Stimulated activated CD8-positive, alpha-beta memory T cell treated with anti-CD3 and anti-CD28 coated beads, Interleukin-15, amount 100 ng/mL, for 1 hour (primary cell): ENCODE measurements around the gene TUFT1.
A peak's percentile ranks its signal among the peaks of the same experiment; 100 is the strongest.
"Not testable (repeated sequence)": the region's sequence is repeated elsewhere in the genome, so short reads cannot be mapped to it uniquely, and the experiment has no call there.

Experiments used
- DNase-seq: peaks from one replicate; pipeline ENCODE4 v3.0.0-alpha.2; 2020; ENCODE audit warnings: low read depth

TUFT1 gene

GRCh38 chr1:151512801-151513625, 27.1 kb upstream of the TUFT1 start:
- no peak for DNase-seq

- DNase-seq, result no peak
Measured at GRCh38 chr1:151513626-151514121, 26.4 kb upstream of the TUFT1 start.

GRCh38 chr1:151514366-151514765, 25.7 kb upstream of the TUFT1 start:
- no peak for DNase-seq

- DNase-seq, result no peak
Measured at GRCh38 chr1:151515265-151515664, 24.8 kb upstream of the TUFT1 start.

GRCh38 chr1:151516031-151516511, 24.0 kb upstream of the TUFT1 start:
- DNase-seq, result no peak

GRCh38 chr1:151518431-151518830, 21.7 kb upstream of the TUFT1 start:
- no peak for DNase-seq

- DNase-seq, result no peak
Measured at GRCh38 chr1:151518936-151519335, 21.2 kb upstream of the TUFT1 start.

- no peak for DNase-seq
Measured at GRCh38 chr1:151519667-151520066, 20.4 kb upstream of the TUFT1 start.

- DNase-seq, result no peak
Measured at GRCh38 chr1:151520359-151520758, 19.8 kb upstream of the TUFT1 start.

- DNase-seq, result not testable (repeated sequence)
Measured at GRCh38 chr1:151522427-151522826, 17.7 kb upstream of the TUFT1 start.

GRCh38 chr1:151523326-151523725, 16.8 kb upstream of the TUFT1 start:
- DNase-seq, result no peak

- DNase-seq, result no peak
Measured at GRCh38 chr1:151524736-151525135, 15.4 kb upstream of the TUFT1 start.

- DNase-seq, result no peak
Measured at GRCh38 chr1:151526735-151527525, 13.2 kb upstream of the TUFT1 start.

GRCh38 chr1:151529211-151529702, 10.9 kb upstream of the TUFT1 start:
- no peak for DNase-seq

GRCh38 chr1:151529781-151530180, 10.3 kb upstream of the TUFT1 start:
- no peak for DNase-seq

- no peak for DNase-seq
Measured at GRCh38 chr1:151530461-151530860, 9.6 kb upstream of the TUFT1 start.

- no peak for DNase-seq
Measured at GRCh38 chr1:151533870-151534269, 6.2 kb upstream of the TUFT1 start.

- peak; percentile 69 for DNase-seq
Measured at GRCh38 chr1:151534662-151535278, 5.3 kb upstream of the TUFT1 start.

GRCh38 chr1:151535326-151536271, 4.5 kb upstream of the TUFT1 start:
- DNase-seq, result no peak

GRCh38 chr1:151536499-151536898, 3.6 kb upstream of the TUFT1 start:
- DNase-seq, result no peak

GRCh38 chr1:151537112-151537511, 3.0 kb upstream of the TUFT1 start:
- DNase-seq, result no peak
